GM21447 (cell line): ENCODE measurements around the gene DIAPH3.

Experiments
- ATAC-seq: cut with Tn5 transposase; IDR thresholded peaks from one replicate; pipeline ENCODE4 v1.9.1; 2021; ENCODE audit not compliant: unreplicated experiment

The DIAPH3 gene

DNA sequence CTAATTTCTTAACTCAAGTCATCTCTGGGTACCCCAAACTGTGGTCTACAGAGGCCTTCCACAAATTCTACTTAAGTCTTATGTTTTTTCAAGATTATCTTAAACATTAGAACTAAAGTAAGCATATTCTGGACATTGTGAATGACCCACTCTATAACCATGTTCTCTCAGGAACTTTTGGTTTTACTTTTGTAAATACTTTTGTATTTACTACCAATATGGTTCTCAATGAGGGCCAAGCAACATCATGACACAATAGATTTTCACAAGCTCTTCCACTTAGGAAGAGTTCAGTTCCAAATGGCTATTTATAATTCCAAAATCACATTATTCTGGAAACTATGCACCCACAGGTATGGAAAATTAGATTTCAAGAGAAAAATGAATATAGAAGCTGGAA, 10.8 kb downstream of the DIAPH3 start:
- ATAC-seq, result no peak

DNA sequence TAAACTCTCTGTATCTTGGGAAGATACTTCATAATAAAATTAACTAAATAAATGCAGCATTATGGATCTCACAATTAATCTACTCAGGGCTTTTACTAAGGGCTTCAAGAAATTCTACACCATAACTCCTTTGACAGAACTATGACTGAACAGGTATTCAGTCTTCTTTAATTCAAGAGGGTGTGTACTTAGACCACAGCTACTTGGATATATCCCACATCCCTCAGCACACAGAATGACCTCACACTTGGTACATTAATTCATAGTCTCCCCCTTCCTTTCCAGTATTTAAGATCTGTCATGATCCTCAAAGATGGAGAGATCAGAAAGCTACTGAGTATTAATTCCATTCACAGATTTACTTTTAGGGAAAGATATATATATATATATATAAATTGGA, 11.6 kb downstream of the DIAPH3 start:
- no peak for ATAC-seq

DNA sequence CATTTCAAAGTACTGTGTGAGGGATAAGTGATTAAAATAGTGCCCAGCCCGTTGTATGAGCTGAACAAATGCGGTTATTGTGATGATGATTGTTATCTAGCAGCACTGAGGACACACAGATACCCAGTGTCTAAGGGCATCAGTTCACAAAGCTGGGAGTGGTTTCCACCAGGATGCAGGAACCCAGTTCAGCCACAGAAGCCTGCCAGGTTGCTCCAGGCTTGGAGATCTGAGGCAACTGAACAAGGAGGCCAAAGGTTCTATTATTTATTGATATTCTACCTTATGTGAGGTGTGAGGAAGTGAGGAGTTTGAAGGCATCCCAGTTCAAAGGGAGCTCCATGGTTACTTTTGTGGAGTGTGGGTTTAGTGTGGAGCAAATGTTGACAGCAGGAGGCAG, 13.2 kb downstream of the DIAPH3 start:
- ATAC-seq, result no peak

DNA sequence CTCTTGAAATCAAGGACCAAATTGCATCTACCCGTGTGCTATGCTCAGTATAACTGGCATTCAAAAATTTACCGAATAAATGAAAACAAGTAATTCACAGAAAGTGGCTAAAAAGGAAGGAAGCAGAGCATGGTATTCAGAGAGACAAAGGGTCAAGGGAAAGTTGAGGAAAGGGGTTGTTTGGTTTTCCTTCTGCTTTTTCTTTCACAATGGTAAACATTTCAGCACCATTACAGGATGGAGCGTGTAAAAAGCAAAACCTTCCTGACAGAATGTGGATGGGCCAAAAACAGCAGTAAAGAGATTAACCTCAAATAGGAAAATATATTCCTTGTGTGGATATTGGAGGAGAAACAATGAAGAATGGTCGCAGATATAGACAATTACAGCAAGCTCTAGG, 14.8 kb downstream of the DIAPH3 start:
- no peak for ATAC-seq

DNA sequence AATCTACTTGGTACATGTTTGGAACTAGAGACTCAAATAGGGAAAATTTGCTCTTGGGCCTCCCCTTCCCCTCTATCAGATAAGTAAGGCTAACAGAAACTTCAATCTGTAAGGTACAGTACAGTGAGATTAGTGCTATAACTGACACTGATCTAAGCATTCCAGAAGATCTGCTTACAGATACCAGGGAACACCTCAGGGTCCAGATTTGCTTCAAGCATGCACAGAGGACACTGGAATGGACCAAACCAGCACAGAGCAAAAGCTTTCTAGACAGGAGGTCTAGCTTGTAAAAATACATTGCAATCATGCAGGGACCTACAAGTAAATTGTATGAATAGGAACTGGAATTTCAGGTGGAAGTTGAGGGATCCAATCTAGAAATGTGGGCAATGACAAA, 16.4 kb downstream of the DIAPH3 start:
- ATAC-seq, result no peak

DNA sequence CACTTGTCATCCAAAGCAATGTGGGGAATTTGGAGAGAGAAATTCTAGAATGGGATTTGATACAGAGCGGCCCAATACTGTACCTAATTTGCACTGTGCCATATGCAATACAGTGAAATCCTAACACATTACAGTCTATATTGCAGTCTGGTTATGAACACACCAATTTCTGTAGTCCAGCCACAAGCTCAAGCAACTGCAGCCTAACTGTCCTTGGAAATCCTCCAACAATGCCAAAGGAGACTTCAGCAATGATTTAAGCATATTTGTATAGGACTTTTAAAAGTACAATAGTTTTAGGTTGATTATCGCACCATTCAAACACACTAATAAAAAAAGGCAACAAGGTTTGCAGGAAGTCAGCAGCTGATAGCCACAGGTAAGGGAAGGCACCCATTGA, 17.3 kb downstream of the DIAPH3 start:
- no peak for ATAC-seq

DNA sequence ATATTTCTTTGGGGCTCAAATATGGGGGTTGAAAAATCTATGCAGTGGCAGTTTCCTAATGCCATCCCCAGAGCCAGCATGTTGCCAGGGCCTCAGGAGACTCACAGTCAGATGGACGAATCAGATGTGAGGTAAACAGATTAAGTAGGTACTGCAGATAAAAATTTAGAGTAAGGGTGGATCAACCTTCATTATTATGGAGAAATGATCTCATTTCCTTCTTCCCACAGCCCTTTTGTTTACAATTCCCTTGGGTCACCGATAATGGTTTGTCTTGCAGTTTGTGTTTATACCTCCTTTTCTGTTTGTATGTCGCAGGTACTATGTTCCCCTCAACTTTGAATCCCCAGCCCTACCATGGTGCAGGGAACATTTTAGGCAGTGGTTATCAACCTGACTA, 20.0 kb downstream of the DIAPH3 start:
- ATAC-seq, result no peak

DNA sequence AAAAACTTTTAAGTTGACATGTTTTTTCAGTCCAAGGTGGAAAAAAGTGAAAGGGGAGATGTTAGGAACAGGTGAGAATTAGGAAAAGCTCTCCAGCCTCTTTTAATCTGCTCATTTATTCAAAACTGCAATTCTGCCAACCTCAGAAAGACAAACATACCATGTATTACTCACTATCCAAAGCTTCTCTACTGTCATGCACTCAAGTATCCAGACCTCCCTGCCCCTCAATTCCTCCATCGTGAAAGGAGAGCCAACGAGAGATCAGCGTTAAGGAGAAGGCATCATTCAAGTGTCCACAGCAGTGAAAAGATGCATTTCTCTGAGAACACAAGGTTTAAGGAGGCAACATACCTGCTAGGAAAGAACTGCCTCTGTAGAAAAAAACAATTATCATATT, 24.5 kb downstream of the DIAPH3 start:
- ATAC-seq, result no peak

DNA sequence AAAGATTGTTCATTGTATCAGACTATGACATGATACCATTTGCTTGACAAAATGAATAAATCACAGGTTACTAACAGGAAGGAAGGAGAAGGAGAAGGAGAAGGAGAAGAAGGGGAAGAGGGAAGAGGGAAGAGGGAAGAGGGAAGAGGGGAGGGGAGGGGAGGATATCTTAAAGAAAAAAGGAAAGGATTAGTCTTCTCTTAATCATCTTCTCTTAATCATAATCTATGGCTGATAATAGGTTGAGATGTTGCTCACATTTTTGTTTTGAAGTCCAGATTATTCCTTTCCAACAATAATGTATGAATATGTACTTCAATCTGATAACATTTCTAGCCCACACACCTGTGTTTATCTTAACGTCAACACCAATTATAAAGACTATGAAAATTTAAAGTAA, 25.1 kb downstream of the DIAPH3 start:
- ATAC-seq, result no peak

DNA sequence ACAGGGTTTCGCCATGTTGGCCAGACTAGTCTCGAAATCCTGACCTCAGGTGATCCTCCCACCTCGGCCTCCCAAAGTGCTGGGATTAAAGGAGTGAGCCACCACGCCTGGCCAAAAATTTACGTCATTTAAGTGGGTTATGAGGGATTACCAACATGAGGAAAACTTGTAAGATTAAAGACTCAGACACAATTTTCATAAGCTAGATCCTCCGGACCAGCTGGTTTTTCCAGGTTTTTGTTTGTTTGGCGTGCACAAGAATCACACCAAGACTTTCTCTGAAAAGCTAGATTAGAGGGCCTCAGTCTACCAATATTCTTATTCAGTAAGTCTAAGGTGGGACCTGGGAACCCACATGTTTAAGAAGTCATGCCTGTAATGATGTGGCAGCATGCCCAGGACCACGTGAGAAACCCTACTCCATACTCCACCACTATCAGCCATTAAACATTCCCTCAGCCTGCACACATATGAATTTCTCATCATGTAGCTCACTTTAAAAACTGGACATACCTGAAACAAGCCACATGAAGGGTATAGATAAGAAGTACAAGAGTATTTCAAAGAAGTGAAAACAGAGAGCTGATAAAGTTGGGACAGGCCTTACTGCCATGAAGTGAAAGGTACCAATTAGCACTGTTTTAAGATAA, 25.7 kb downstream of the DIAPH3 start:
- no peak for ATAC-seq

DNA sequence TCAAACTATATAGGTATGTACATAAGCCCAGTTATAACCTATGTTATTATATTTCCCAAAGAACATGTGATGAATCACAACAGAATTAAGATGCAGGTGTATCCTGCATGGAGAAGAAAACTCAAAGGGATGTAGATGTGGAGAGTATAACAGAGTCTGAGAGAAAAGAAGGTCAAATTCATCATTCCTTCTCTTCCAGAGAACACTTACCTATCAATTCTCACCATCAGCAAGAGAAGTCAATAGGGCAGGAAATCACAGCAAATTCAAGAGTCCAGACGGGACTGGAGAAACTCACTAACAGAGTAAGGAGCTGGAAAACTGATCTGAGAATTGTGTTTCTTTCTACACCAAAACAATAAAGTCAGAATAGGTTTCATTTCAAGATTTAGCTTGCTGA, 28.4 kb downstream of the DIAPH3 start:
- ATAC-seq, result no peak

DNA sequence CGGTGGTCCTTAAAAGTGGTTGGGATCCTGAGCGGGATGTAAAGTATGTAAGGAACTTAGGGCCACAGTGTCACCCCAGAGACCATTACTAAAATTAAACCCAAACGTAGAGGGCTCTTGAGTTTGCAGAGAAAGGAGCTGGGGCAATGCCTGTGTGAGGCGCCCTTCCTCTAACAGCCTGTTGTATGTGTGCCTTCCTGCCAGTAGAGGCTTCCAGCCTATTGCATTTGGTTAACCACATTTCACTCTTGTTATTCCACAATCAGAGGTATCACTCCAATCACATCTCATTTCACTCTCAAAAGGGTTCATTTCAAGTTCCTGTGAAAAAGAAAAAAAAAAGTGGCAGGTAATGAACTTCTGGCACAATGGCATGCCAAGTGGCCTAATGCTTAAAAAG, 29.4 kb downstream of the DIAPH3 start:
- no peak for ATAC-seq

DNA sequence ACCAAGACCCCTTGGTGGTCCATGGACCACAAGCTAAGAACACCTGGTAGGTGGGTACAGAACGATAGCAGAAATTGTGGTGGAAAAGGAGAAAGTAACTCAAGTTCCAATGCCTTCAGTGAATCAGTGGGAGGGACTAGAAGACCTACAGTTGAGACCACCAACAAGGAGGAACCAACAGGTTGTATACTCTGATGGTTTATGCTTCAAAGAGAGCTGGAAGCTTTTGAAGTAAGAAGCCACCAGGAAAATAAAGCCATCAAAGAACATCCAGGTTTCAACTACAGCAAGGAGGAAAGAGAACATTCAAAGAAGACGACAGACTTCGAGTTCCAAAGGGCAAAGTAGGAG, 42.4 kb downstream of the DIAPH3 start:
- ATAC-seq, result no peak

DNA sequence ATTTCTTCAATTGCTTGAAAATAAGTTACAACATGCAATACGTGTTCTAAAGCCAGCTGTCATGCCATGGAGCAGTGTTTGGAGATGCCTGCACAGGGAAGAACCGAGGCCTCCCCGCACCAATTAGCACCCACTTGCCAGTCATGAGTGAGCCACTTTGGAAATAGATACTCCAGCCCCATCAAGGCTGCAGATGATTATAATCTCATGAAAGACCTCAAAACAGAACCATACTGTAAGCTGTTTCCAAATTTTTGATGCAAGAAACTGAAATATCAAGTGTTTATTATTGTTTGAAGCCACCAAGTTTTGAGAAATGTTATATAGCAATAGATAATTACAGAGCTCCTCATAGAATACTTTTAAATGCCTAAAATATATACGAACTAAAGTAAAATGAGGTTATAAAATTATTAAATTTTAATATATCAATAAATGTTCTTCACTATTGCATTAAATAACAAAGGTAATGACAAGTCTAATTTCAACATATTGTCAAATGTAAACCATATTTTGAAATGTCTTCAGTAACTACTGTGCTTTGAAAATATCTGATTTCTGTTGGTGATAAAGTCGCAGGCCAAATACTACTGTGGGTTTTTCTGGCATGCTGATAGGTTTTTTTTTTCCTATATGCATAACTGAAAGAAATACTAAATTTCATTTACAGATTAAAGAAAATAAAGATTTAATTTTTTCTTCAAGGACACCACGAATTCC, 43.0 kb downstream of the DIAPH3 start:
- ATAC-seq, result no peak

DNA sequence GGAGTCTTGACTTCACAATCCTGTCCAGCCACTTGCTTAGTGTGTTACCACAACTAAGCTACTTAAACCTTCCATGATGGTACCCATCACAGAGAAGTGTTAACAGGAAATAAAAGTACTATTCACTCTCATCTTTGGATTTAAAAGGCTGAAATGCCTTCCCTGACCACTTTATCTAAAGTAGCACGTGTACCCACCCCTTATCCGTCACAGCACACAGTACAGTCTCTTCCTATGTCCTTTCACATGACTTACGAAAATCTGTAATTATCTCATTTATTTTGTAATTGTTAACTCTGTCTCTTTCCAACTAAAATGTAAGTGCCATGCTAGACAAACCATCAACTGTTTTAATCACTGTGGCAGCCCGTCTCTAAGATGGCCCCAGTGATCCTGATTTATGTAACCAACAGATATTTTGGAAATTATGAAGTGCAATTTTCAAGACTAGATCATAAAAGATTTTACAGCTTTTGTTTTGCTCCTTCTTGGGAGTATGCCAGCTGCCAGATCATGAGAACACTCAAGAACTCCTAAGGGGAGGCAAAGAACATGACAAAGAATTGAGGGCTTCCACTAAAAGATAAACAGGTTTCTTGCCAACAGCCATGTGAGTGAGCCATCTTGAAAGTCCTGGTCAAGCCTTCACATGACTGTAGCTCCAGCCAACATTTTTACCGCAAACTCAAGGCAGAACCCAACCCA, 44.9 kb downstream of the DIAPH3 start:
- ATAC-seq, result no peak

DNA sequence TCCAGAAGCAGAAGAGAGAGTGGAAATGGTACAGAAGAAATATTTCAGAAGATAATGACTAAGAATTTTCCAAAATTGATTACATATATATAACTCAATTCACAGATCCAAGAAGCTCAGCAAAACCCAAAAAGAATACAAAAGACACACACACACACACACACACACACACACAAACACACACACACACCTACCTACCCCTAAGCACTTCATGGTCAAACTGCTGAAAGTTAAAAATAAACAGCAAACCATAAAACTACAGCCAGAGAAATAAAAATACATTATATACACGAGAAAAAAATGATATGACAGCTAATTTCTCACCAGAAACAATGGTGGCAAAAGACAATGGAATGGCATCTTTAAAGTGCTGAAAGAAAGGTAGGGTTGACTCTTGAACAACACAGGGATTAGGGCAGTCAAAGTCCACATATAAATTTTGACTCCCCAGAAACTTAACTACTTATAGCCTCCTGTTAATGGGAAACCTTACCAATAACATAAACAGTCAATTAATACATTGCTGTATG, 49.2 kb downstream of the DIAPH3 start:
- no peak for ATAC-seq

DNA sequence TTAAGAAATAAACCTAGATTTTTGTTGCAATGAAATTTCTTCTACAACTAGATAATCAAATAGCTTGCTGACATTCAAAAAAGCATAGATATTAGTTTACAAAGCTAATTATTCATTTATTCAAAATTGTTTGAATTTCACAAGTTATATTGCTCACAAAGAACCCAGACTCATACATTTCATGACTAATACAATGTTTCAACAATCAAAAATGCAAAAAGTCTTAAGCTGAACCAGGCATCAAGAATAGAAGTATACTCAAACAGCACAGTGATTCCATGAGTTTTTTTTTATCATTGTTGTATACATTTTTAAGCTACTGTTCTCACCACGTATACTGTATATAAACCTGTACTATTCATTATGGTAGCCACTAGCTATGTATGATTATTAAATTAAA, 51.0 kb downstream of the DIAPH3 start:
- no peak for ATAC-seq

DNA sequence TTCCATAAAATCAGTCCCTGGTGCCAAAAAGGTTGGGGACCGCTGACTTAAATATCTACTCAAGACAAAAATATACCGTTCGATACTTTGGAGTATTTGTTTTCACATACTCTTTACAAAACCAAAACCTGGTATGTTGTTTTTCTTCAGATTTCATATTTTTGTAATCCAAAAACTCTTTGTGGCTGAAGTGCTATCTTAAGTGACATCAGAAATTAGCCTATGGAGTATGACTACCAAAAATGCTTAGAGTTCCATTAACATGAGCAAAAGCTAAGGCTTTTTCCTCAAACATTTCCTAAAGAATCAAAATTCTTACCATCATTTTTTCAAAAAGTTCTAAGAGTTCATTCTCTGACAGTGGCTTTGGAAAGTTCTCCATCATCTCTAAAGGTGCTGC, 52.0 kb downstream of the DIAPH3 start:
- ATAC-seq, result no peak

DNA sequence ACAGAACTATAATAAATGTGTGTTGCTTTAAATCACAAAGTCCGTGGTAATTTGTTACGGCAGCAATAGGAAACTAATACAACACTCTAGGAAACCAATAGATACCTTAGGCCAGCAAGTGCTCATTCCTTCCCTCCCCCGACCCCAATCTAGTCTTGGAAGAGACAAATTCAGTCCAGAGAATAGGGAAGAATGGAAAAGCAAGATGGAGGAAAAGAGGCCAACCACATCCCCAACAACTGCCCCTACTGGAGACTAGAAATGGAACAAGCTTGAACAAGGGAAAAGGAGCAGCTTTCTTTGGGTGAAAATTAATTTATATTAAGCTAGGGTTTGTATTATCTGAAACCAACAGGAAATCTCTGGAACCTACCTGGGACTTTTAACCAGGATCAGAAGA, 54.4 kb downstream of the DIAPH3 start:
- no peak for ATAC-seq

DNA sequence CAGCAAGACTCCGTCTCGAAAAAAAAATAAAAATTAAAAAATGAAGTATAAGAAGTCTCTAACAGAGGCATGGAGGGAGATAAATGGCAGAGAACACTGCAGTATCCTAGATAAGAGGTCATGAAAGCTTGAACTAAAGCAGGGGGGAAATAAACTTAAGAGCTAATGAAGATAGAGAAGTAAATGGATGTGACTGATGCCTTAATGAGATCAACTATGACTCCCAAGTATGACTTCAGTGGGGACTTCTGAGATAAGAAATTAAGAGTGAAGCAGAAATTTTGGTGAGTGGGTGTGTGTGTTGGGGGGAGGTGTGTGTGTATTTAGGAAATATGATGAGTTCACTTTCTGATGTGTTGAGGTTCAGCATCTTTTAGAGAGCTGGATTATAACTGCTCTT, 55.1 kb downstream of the DIAPH3 start:
- ATAC-seq, result no peak

DNA sequence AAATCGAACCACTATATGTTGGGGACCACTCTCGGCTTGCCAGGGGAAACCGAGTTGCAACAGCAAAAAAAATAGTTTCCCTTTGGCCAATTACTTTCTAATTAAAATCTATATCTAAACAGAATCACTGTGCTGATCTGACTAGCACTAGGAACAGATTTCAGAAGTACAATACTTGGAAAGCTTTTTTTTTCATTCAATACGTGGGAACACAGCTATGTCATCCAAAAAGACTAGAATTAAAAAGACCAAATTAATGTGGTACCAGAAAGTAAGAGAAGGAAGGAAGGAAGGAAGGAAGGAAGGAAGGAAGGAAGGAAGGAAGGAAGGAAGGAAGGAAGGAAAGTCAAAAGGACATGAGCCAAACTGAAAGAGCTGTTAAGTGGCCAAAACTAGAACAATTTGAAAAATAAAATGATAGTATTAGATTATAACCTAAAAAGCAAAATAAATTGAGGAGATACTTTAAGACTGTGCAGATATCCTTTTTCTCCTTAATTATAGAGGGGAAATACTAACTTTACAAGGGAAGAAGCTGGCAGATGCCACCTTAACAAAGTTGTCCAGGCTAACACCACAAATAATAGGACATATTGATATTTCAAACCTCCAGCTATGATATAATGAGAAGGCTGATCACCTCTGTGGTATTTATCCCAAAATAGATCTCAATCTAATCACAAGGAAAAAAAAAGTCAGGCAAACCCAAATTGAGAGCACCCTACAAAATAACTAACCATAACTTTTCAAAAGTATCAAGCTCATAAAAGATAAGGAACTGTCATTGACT, 63.9 kb downstream of the DIAPH3 start:
- no peak for ATAC-seq
